HG02938 (cell line): ENCODE measurements around the gene RIPK3.
A peak's percentile ranks its signal among the peaks of the same experiment; 100 is the strongest.
"Not testable (repeated sequence)": the region's sequence is repeated elsewhere in the genome, so short reads cannot be mapped to it uniquely, and the experiment has no call there.

Experiments
- ATAC-seq: cut with Tn5 transposase; IDR thresholded peaks from one replicate; pipeline ENCODE4 v1.9.1; 2021; ENCODE audit warnings: mild to moderate bottlenecking, moderate library complexity; ENCODE audit not compliant: unreplicated experiment

RIPK3 gene

DNA sequence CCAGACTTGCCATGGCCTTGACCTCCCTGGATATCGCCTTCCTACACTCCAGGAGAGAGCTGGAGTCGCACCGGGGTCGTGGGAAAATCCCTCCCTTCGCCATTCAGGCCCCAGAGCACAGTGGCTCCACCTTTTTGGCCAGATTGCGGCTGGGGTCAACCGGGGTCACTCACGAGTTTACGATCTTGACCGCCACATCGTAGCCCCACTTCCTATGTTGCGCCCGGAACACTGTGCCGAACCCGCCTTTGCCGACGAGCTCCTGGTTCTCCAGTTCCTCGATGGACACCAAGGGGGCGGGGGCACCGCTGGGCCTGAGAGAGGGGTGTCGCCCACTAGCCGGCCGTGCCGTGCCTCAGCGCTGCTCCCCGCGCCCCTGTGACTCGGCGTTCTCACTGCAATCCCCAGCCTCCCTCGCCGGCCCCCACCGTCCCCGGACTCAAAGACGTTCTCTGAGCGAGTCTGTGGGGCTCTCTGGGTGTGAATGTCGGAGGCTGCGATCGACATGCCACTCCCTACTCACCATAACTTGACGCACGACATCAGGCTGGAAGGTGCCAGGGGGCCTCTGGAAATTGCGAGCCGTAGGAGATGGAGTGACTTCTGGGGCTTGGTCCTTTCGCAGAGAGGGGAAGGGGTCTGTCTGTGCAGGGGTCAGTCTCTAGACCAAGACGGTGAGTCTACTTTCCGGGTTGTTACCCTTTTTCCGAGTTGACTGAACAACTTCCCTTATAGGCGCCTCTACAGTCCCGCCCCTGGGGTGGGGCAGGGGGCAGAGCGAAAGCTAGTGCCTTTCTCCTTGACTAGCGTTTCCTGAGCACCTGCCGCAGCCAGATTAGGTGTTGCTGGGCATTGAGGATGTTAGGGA is at the start of gene RIPK3:
Gene RIPK3, minus strand, starts transcription at position 708 of the 868 bp plus-strand sequence. Its CDS starts 165 bp downstream, at position 543.
- ATAC-seq, result peak; percentile 65

GRCh38 chr14:24389226-24389848 is 49.5 kb upstream of the RIPK3 start:
- ATAC-seq, result no peak

DNA sequence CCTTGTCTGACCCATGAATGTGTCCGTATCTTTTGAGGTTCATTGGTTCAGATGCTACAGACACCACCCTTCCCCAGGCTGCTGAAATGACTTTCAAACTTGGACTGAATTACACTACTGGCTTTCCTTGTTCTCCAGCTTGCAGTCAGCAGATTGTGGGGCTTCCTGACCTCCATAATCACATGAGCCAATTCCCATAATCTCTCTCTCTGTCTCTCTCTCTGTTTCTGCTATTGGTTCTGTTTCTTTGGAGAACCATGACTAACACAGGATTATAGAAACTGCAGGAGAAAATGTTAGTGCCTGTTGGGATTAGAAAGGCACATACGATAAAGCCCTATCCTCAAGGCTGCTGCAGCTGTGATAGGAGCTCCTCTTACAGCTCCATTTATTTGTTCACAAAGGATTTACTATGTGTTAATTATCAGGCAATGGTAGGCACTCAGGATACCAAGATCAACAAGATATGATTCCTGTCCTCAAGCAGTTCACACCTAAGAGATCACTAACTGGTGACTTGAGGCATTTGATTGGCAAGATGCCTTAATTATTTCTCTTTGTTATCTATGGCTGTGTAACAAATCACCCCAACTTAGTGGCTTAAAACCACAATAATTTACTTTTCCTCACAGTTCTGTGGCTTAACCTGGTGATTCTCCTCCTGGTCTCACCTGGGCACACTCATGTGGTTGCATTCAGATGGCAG is 48.8 kb upstream of the RIPK3 start:
- ATAC-seq, result no peak

DNA sequence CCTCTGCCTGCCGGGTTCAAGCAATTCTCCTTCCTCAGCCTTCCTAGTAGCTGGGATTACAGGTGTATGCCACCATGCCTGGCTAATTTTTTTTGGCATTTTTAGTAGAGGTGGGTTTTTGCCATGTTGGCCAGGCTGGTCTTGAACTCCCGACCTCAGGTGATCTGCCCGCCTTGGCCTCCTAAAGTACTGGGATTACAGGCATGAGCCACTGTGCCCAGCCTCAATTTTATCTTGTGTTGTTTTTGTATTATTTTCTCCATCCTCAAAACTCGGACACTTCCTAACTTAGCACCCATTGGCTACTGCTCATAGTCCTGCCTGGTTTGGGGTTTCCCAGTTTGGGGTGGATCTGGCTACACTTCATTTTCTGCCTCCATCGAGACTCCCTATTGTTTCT is 47.8 kb upstream of the RIPK3 start:
- not testable (repeated sequence) for ATAC-seq

DNA sequence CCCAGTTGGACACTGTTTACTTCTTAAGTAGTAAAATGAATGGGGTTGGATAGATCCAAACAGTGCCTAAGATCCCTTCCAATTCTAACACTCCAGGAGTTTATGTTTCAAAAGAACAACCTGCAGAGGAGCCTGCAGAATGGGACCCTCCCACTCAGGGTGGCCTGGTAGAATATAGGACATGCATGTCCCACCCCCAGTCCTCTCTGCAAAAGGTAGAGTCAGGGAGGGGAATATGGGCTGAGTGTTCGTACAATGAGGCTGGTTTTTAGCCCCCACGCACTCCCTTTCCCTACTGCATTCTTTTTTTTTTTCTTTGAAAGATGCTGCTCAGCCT is 47.2 kb upstream of the RIPK3 start:
- ATAC-seq, result no peak

DNA sequence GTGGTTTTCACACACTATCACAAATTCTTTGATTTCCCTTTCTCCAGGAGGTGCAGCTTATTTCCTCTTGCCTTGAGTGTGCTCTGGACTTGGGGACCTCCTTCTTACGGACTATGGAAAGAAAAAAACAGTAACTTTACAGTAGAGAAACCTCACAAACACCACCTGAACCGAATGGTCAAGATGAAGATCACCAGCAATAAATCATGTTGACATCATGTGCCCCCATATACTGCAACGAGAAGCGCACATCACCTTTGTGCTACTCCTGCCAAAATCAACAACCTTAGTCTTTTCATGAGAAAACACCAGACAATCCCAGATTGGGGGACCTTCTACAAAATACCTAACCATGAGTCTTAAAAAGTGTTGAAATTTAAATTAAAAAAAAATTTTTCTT is 45.7 kb upstream of the RIPK3 start:
- ATAC-seq, result no peak

DNA sequence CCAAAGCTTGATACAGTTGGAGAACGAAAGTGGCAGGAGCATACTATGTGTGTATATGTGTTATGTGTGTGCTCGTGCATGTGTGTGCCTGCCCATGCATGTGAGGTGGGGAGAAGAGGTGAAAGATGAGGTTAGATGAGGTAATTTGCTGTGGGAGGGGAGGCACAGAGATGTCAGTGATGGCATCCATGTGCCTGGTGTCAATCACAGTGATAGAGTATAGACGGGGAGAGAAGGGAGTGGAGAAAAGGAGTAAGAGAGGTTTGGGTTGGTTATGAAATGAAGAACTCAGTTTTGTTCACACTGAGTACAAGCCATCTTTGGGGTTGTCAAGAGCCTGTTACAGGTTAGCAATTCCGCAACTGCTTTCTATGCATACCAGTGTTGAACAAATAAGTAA is 44.4 kb upstream of the RIPK3 start:
- ATAC-seq, result no peak

DNA sequence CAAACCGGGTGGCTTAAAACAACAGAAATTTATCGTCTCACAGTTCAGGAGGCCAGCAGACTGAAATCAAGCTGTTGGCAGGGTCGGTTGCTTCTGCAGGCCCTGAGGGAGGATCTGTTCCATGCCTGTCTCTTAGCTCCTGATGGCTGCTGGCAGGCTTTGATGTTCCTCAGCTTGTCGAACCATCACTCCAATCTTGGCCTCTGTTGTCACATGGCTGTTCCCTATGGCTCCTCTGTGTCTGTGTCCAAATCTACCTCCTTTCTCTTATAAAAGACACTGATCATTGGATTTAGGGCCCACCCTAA is 42.2 kb upstream of the RIPK3 start:
- ATAC-seq, result no peak

GRCh38 chr14:24381363-24382063 is 41.7 kb upstream of the RIPK3 start:
- ATAC-seq, result no peak

DNA sequence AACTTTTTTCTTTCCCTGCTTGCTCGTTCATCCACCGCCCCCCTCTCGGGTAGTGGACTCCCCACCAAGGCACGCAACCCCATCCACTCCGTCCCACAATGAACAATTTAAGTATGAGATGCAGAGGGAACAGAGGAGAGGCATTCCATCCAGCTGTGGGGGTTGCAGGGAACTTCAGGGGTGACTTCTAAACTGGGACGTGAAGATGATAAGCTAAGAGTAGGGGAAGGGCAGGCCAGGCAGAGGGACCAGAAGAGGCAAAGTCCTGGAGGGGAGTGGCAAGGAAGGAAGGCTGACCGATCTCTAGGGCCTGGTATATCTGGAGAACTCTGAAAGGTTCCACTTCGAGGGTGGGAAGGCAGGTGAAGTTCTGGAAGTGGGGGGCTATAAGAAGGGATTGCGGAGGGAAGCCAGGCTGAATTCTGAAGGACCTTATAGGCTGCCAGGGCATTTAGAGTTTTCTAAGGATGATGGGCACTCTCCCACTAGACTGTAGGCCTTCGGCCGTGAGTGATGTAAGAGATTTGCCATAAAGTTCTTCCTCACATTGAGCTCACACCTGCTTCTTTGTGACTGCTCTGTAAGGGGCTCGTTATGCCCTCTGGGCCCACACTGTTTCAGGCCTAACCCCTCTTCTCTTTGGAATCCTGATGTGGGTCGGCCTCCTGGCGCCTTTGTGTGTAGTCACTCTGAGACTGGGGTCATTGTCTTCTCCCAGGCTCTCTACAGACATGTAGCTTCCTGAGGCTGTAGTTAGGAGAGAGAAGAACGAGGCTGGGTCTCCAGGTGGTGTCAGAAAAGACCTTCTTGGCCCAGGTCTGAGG is 40.3 kb upstream of the RIPK3 start:
- no peak for ATAC-seq

GRCh38 chr14:24378981-24379906 is 39.5 kb upstream of the RIPK3 start:
- ATAC-seq, result no peak

GRCh38 chr14:24378327-24378726 is 38.5 kb upstream of the RIPK3 start:
- ATAC-seq, result no peak

GRCh38 chr14:24377657-24378056 is 37.9 kb upstream of the RIPK3 start:
- no peak for ATAC-seq

GRCh38 chr14:24377126-24377525 is 37.3 kb upstream of the RIPK3 start:
- ATAC-seq, result no peak

- no peak for ATAC-seq
Measured at GRCh38 chr14:24376448-24377070, 36.8 kb upstream of the RIPK3 start.

DNA sequence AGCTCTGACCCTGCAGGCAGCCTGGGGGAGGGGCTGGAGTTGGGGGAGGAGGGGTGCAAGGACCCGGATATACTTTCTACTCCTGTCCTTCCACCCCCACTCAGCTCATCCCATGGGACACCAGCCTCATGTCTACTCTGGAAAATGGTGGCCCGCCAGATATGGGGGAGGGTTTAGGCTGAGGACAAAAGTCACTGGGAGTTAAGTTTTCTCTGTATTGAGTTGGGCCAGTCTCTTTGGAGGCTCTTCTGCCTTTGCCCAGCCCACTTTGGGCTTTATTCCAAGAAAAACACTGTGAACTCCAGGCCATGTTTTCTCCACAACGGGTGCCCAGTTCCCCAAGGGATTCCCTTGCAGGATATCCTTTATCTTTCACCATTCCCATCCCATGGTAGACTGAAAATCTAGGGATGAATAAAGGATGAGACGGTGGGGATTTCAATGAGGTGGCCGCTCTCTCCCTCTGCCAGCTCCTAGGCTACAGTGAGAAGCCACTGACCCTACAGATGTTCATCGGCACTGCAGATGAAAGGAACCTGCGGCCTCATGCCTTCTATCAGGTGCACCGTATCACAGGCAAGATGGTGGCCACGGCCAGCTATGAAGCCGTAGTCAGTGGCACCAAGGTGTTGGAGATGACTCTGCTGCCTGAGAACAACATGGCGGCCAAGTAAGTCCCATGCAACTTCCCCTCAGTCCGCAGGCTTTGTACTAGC is 33.1 kb upstream of the RIPK3 start:
- no peak for ATAC-seq

- ATAC-seq, result not testable (repeated sequence)
Measured at GRCh38 chr14:24371605-24372004, 31.8 kb upstream of the RIPK3 start.

- no peak for ATAC-seq
Measured at GRCh38 chr14:24370748-24371147, 31.0 kb upstream of the RIPK3 start.
